Stimulated activated CD4-positive, alpha-beta T cell treated with anti-CD3 and anti-CD28 coated beads, Interleukin-4, amount 100 ng/mL, for 4 hours (primary cell): ENCODE data around the gene ITM2C.

Experiments
- DNase-seq, 2 experiments: peaks; one replicate each; pipeline ENCODE4 v3.0.0-alpha.2; 2020

The ITM2C gene

GRCh38 chr2:230861552-230862255 lies 3.0 kb upstream of the ITM2C start:
- no peak for DNase-seq

GRCh38 chr2:230862292-230862691 lies 2.5 kb upstream of the ITM2C start:
- no peak for DNase-seq

- DNase-seq, result no peak
These were observed 1.7 kb upstream of the ITM2C start for GRCh38 chr2:230863031-230863430.

- DNase-seq, result no peak
These were observed 1.2 kb upstream of the ITM2C start for GRCh38 chr2:230863442-230864121.

GRCh38 chr2:230864122-230864604 lies 579 bp upstream of the ITM2C start:
- no peak for DNase-seq

GRCh38 chr2:230865307-230865765 lies 594 bp downstream of the ITM2C start:
- DNase-seq, result no peak

GRCh38 chr2:230865766-230866755 lies 1.3 kb downstream of the ITM2C start:
- no peak for DNase-seq

GRCh38 chr2:230866756-230867523 lies 2.2 kb downstream of the ITM2C start:
- peak; percentile 39 to 47 for DNase-seq

GRCh38 chr2:230868161-230868946 lies 3.6 kb downstream of the ITM2C start:
- DNase-seq, result no peak

GRCh38 chr2:230868947-230869913 lies 4.5 kb downstream of the ITM2C start:
- no peak for DNase-seq

- no peak for DNase-seq
These were observed 5.3 kb downstream of the ITM2C start for GRCh38 chr2:230869914-230870543.

- DNase-seq, result no peak
These were observed 6.0 kb downstream of the ITM2C start for GRCh38 chr2:230870544-230871360.

- DNase-seq, result no peak
These were observed 6.8 kb downstream of the ITM2C start for GRCh38 chr2:230871361-230872150.

GRCh38 chr2:230872151-230872967 lies 7.6 kb downstream of the ITM2C start:
- no peak for DNase-seq

GRCh38 chr2:230872968-230873660 lies 8.4 kb downstream of the ITM2C start:
- DNase-seq, result no peak
